Cardiac muscle cell (in vitro differentiated cells and primary cell): ENCODE data around the gene LRCOL1. TPM values are rescaled to one million over a fixed set of nuclear protein-coding genes. Genes with fewer than 3 reads are reported as not detected.

Experiments
- DNase-seq, 2 donors: peaks; one replicate each; pipeline versions ENCODE4 v3.0.0 to v3.0.0-alpha.2; 2010 to 2017; ENCODE audit warnings: low read depth in 1 of 2, low spot score in 1 of 2
- H3K27ac ChIP-seq: fragments of 200-600 bp; sonication (generic); 2 replicates; pipeline ENCODE4 v1.5.1; 2016
- H3K27me3 ChIP-seq: fragments of 200-600 bp; sonication (generic); 2 replicates; pipeline ENCODE4 v1.6.0; 2016; ENCODE audit warnings: control low read depth
- H3K36me3 ChIP-seq: fragments of 200-600 bp; sonication (generic); 2 replicates; pipeline ENCODE4 v1.5.1; 2016; ENCODE audit warnings: control low read depth
- H3K4me1 ChIP-seq: fragments of 200-600 bp; sonication (generic); 2 replicates; pipeline ENCODE4 v1.8.1; 2017; ENCODE audit warnings: low read depth, mild to moderate bottlenecking, mixed run types
- H3K4me3 ChIP-seq: fragments of 200-600 bp; sonication (generic); 2 replicates; pipeline ENCODE4 v1.5.1; 2016; ENCODE audit warnings: mild to moderate bottlenecking
- H3K9me3 ChIP-seq: fragments of 200-600 bp; sonication (generic); 2 replicates; pipeline ENCODE4 v1.5.1; 2017; ENCODE audit warnings: low read depth, mild to moderate bottlenecking, control low read depth
- CTCF ChIP-seq: IDR thresholded peaks from 2 replicates; pipeline ENCODE4 v1.5.1; 2012; ENCODE audit warnings: low read depth, mild to moderate bottlenecking, low read length
- polyA plus RNA-seq: library from polyadenylated mRNA; unstranded; fragments of >200 nt; fragmentation: Nextera tagmentation; extraction: Ambion mirVana; gene quantifications from 2 replicates; pipeline ENCODE4 v1.2.1, GENCODE V29; 2016
- total RNA-seq: library from RNA; depleted of rRNA; stranded (reverse); fragments of >200 nt; gene quantifications from 2 replicates; pipeline ENCODE4 v1.2.3, GENCODE V29; 2016

LRCOL1 gene
- total and polyA plus RNA-seq, 2 experiments from 2014 or later = not detected

DNA sequence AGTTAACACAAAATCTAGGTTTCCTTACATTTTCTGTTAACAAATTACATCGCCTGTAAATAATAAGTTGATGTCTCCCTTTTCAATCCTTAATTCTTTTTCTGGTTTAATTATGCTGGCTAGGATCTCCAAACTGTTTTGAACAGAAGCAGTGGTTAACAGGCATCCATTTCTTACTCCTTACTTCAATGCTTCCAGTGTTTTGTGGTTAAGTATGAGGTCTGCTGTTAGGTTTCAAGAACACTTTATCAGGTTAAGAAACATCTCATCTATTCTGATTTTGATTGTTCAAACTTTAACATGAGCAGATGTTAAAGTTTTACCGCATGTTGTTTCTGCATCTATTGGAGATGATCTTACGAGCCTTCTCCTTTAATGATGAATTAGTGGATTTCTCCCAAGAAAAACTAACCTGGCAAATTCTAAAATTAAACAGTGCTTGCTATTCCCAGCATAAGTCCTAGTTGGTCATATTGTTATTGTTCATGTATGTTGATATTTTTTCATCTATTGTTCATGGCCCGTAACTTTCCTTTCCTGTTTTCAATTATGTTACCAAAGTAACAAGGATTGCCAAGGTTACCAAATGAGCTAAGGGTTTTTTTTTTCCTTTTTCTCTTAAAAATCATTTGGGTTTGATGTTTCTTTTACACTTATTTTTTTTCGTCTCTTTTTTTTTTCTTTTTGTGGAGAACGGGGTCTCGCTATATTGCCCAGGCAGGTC, 43.3 kb upstream of the LRCOL1 start:
- Histone ChIP-seq H3K9me3 (no peaks in the 10 kb centered on the region), H3K4me3 (no peak overlapping the region), H3K36me3 (peaks cover 31% of the 10 kb centered on the region), H3K27ac (no peak overlapping the region), H3K4me1 (no peaks in the 10 kb centered on the region), H3K27me3 (no peaks in the 10 kb centered on the region)
- no peak for TF ChIP-seq CTCF
- DNase-seq = no peak

DNA sequence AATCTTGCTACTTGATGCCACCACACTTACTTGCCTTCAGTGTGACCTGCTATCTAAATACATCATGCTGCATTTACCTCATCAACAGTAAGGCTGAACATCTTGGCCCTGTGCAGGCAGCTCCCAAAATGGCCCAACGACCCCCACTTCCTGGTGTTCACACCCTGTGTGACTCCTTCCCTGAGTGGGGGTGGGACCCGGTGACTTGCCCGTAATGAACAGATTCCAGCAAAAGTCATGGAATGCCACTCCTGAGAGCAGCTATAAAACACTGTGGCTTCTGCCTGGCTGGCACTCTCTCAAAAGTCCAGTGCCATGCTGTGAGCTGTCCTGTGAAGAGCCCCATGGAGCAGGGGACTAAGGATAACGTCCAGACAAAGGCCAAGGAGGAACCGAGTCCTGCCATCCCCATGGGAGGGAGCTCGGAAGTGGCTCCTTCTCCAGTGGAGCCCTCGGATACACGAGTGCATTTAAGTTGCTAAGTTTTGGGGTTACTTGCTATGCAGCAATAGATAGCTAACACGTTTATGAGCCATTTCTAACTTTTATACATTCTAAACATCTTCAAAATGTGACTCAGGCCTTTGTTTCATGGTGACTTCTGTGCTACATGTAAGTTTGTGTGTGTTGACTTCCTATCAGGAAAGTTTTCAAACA, 41.2 kb upstream of the LRCOL1 start:
- no peak for DNase-seq
- no peaks in the 10 kb centered on the region for H3K27me3 ChIP-seq
- no peaks in the 10 kb centered on the region for H3K9me3 ChIP-seq
- H3K36me3 ChIP-seq = peaks cover 16% of the 10 kb centered on the region
- no peak for TF ChIP-seq CTCF
- H3K4me1 ChIP-seq = no peaks in the 10 kb centered on the region
- no peak overlapping the region for H3K27ac ChIP-seq
- no peak overlapping the region for H3K4me3 ChIP-seq

DNA sequence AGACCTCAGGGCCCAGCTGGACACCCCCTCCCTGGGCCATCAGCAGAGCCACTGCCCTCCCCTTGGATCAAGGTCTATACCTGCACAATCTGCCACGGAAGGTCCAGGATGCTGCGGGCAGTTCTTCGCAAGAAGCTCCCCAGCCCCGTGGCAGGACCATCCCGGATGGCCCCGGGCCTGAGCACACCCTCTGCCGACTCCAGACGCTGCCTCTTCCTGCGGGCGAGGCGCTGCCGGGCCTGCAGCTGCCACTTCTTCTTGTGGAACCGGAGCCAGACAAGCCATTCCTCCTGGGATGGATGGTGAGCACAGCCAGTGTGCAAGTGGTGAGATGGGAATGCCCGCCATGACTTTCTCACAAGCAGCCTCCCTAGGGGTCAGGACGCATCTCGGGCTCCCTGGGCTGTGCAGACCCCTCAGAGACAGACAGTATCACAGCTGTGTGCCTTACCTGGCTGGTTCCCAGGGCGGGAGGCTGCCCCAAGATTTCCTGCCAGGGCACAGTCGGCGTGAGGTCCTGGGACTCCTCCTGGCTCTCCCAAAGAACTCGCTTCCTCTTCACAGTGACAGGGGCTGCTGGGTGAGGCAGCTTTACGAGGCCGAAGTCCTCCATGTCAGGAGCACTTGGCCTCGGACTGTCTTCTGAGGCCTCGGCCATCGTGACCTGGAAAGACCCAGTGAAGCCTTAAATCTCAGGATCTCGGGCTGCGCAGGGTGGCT, 39.0 kb upstream of the LRCOL1 start:
- Histone ChIP-seq H3K4me3 (no peak overlapping the region), H3K9me3 (no peaks in the 10 kb centered on the region), H3K4me1 (no peaks in the 10 kb centered on the region), H3K27ac (no peak overlapping the region), H3K27me3 (no peaks in the 10 kb centered on the region), H3K36me3 (peaks cover 3% of the 10 kb centered on the region)
- TF ChIP-seq CTCF = no peak
- DNase-seq = no peak

DNA sequence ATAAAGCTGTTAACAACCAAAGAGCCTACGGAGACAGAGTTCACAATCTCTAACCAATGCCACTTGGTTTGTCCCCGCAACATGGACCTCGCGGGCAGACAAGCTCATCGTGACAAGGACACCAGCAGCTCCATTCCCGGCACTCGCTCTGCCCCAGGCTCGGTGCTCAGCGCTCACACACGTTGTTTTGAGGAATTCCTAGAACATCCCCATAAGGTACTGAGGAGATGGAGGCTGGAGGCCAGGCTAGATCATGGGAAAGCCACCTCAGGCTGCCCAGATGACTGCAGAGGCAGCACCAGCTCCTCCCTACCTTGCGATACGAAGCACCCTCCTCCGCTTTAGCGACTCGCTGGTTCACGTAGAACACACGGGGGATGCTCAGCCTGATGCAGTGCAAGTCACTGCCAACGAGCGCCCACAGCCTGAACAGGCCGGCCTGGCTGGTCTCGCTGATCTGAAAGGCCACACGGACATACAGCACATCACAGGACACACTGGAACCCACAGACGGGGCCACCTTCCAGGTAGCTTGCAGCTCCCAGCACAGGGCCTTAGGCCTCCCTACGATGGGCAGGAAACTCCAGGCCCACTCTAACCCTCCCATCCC, 38.3 kb upstream of the LRCOL1 start:
- H3K36me3 ChIP-seq = peaks cover 3% of the 10 kb centered on the region
- no peaks in the 10 kb centered on the region for H3K4me1 ChIP-seq

More for the DNA sequence above, 38.3 kb upstream of the LRCOL1 start:
- Histone ChIP-seq H3K9me3 (no peaks in the 10 kb centered on the region), H3K27ac (no peak overlapping the region), H3K27me3 (no peaks in the 10 kb centered on the region), H3K4me3 (no peak overlapping the region)
- no peak for TF ChIP-seq CTCF
- DNase-seq = no peak
